Transverse colon (tissue), 4 donors: ENCODE data around the gene MSL3. TPM values are rescaled to one million over a fixed set of nuclear protein-coding genes. Genes with fewer than 3 reads are reported as not detected.

ENCODE experiments used
- DNase-seq: peaks from one replicate; pipeline ENCODE4 v3.0.0-alpha.2; 2019
- H3K27ac ChIP-seq, 4 donors: fragments of 200-600 bp; sonication (generic); 2 replicates each; pipeline ENCODE4 v1.5.1; 2016 to 2018; ENCODE audit warnings: inconsistent platforms in 4 of 4
- H3K27me3 ChIP-seq: fragments of 200-600 bp; sonication (generic); 2 replicates; pipeline ENCODE4 v1.5.1; 2017; ENCODE audit warnings: inconsistent platforms
- H3K36me3 ChIP-seq, 4 donors: fragments of 200-600 bp; sonication (generic); 2 replicates each; pipeline ENCODE4 v1.5.1; 2017 to 2019; ENCODE audit warnings: inconsistent platforms in 4 of 4
- H3K4me1 ChIP-seq, 4 donors: fragments of 200-600 bp; sonication (generic); 2 replicates each; pipeline ENCODE4 v1.5.1; 2017 to 2020; ENCODE audit warnings: inconsistent platforms in 4 of 4
- H3K4me3 ChIP-seq, 4 donors: fragments of 200-600 bp; sonication (generic); 1 replicate in 1 of 4; 2 replicates in 3 of 4; pipeline versions ENCODE4 v1.5.1 to v1.6.1; 2017 to 2019; ENCODE audit warnings: inconsistent platforms in 4 of 4
- H3K9me3 ChIP-seq, 2 donors: fragments of 200-600 bp; sonication (generic); 2 replicates each; pipeline ENCODE4 v1.5.1; 2017 to 2019; ENCODE audit warnings: inconsistent platforms in 2 of 2
- EP300 ChIP-seq: sonication (generic); formaldehyde crosslinking; IDR thresholded peaks from one replicate; pipeline ENCODE4 v1.6.1; 2017; ENCODE audit warnings: antibody characterized with exemption, low read depth
- POLR2A ChIP-seq: fragments of 450-650 bp; IDR thresholded peaks from one replicate; pipeline ENCODE4 v1.6.1; 2016; ENCODE audit warnings: antibody characterized with exemption, mild to moderate bottlenecking, moderate library complexity
- POLR2AphosphoS5 ChIP-seq, 3 donors: sonication (generic); formaldehyde crosslinking; IDR thresholded peaks; one replicate each; pipeline ENCODE4 v1.6.1; 2016; ENCODE audit warnings: antibody characterized with exemption in 3 of 3
- WGBS, 2 donors: methylation state at CpG; one replicate each; pipeline ENCODE4 v1.1.5; 2018; ENCODE audit warnings: low coverage in 1 of 2; 5-methylcytosine and 5-hydroxymethylcytosine counted together
- in situ Hi-C, 4 donors: fragments of 200-750 bp; cut with MboI; loops; one replicate each; pipeline versions ENCODE4 v1.15.0 to v1.15.1; 2017; ENCODE audit warnings: low sequenced_read_pairs in 3 of 4, low pct_ligation_motif_present in 1 of 4, low pct_unique_long_range_greater_than_20kb in 1 of 4
- intact Hi-C: fragments of 100-400 bp; cut with DNase I; formaldehyde crosslinking; loops from one replicate; pipeline ENCODE4 v1.15.1; 2023; ENCODE audit warnings: low total_unique reads
- total RNA-seq, 4 donors: library from RNA; depleted of rRNA; stranded (reverse); fragments of >200 nt; gene quantifications; one replicate each; pipeline ENCODE4 v1.1.0, GENCODE V29; 2016
- TF ChIP-seq, protein P1 (sequence below), 5 experiments: fragments of 200-600 bp in 3 of 5; fragments of 450-650 bp in 2 of 5; sonication (generic) in 3 of 5; IDR thresholded peaks; 1 replicate in 2 of 5; 2 replicates in 3 of 5; pipeline ENCODE4 v1.5.1; 2016 to 2017; ENCODE audit warnings: antibody characterized with exemption in 5 of 5, inconsistent platforms in 3 of 5, mild to moderate bottlenecking in 2 of 5, moderate library complexity in 1 of 5

Gene MSL3
- total RNA-seq, 4 donors from 2014 or later: 11.9 to 37.8 (median 25.9) TPM

DNA sequence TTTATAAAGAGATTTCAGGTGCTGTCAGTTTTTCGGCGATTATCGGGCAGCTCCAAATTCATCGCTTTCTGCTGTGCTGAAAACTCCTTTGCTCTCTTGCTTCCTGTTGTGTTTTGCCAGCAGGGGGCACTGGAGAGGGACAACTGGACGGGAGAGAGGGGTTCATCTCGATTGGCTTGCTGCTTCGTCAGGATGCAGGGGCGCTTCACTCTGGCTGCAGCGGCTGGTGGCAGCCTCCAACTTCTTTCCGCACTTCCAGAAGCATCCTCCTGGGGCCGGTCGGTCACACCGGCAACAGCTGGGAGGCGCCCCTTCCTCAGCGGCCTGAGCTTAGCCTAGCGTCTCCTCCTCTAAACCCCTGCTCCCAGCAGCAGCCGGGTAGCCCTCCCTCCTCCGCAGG is 29.5 kb downstream of the MSL3 start:
- no peaks in the 10 kb centered on the region for H3K4me1 ChIP-seq
- in situ Hi-C loops: no loop called here
- no peak for TF ChIP-seq POLR2AphosphoS5 (IDR thresholded peaks at IDR 0.05)
- TF ChIP-seq, protein P1, sequence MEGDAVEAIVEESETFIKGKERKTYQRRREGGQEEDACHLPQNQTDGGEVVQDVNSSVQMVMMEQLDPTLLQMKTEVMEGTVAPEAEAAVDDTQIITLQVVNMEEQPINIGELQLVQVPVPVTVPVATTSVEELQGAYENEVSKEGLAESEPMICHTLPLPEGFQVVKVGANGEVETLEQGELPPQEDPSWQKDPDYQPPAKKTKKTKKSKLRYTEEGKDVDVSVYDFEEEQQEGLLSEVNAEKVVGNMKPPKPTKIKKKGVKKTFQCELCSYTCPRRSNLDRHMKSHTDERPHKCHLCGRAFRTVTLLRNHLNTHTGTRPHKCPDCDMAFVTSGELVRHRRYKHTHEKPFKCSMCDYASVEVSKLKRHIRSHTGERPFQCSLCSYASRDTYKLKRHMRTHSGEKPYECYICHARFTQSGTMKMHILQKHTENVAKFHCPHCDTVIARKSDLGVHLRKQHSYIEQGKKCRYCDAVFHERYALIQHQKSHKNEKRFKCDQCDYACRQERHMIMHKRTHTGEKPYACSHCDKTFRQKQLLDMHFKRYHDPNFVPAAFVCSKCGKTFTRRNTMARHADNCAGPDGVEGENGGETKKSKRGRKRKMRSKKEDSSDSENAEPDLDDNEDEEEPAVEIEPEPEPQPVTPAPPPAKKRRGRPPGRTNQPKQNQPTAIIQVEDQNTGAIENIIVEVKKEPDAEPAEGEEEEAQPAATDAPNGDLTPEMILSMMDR (IDR thresholded peaks at IDR 0.05): peak in 4 of 5 experiments; percentile 21 to 37 (median 36)
- TF ChIP-seq POLR2A: no peak
- no peaks in the 10 kb centered on the region for H3K27me3 ChIP-seq
- H3K36me3 ChIP-seq: no peaks in the 10 kb centered on the region
- peak; percentile 50 for DNase-seq
- no peak overlapping the region for H3K27ac ChIP-seq
- intact Hi-C loops: no loop called here
- no peaks in the 10 kb centered on the region for H3K9me3 ChIP-seq
- peak overlapping the region in 1 of 4 donors; percentile 16 for H3K4me3 ChIP-seq
- WGBS, 2 donors: 52% methylated on average over 18 of the region's 18 CpGs; no CpG with 5 or more reads in 1 of the 2 donors

DNA sequence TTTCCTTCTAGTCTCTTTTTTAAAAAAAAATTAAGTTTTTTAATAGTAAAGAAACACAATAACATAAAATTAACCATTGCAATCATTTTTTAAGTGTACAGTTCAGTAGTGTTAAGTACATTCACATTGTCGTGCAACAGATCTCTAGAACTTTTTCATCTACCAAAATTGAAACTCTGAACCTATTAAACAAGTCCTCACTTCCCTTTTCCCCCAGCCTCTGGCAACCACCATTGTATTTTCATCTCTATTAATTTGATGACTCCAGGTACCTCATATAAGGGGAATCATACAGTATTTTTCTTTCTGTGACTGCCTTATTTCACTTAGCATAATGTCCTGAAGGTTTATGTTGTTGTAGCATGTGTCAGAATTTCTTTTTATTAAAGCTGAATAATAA is 31.8 kb downstream of the MSL3 start:
- in situ Hi-C loops: no loop called here
- H3K36me3 ChIP-seq: no peaks in the 10 kb centered on the region

DNA sequence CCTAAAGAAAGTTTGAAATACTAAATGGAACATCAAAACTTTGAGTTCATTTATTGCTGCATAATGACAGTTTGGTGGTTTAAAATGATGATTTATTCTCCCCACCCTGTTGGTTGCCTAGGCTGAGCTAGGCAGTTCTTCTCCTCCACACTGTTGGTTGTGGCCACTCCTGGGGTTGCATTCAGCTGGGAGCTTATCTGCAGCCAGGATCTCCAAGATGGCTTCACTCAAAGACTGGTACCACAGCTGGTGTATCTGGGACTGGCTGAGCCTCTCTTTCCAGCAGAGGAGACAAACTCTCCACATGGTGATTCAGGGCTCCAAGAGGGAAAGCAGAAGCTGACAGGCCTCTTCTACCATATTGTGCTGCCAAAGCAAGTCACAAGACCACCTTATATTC is 33.1 kb downstream of the MSL3 start:
- TF ChIP-seq EP300: no peak
- no peak for TF ChIP-seq POLR2AphosphoS5 (IDR thresholded peaks at IDR 0.05)
- TF ChIP-seq, protein P1 (IDR thresholded peaks at IDR 0.05): no peak
- TF ChIP-seq POLR2A: no peak
- Histone ChIP-seq H3K4me3 (no peak overlapping the region), H3K27me3 (no peaks in the 10 kb centered on the region), H3K27ac (no peak overlapping the region), H3K4me1 (no peaks in the 10 kb centered on the region), H3K9me3 (no peaks in the 10 kb centered on the region), H3K36me3 (no peaks in the 10 kb centered on the region)
- intact Hi-C loops (no loop called here), in situ Hi-C loops (no loop called here)
- DNase-seq: no peak

More for the DNA sequence above, 31.8 kb downstream of the MSL3 start:
- no peaks in the 10 kb centered on the region for H3K27me3 ChIP-seq
- no peak for TF ChIP-seq POLR2A
- TF ChIP-seq EP300: no peak
- TF ChIP-seq, protein P1 (IDR thresholded peaks at IDR 0.05): no peak
- no peak for TF ChIP-seq POLR2AphosphoS5 (IDR thresholded peaks at IDR 0.05)
- no peaks in the 10 kb centered on the region for H3K4me1 ChIP-seq
- no peak for DNase-seq
- intact Hi-C loops: no loop called here
- no peak overlapping the region for H3K4me3 ChIP-seq
- 57 to 69% methylated on average over 1 of the region's 1 CpG for WGBS, 2 donors
- H3K27ac ChIP-seq: no peak overlapping the region
- no peaks in the 10 kb centered on the region for H3K9me3 ChIP-seq

DNA sequence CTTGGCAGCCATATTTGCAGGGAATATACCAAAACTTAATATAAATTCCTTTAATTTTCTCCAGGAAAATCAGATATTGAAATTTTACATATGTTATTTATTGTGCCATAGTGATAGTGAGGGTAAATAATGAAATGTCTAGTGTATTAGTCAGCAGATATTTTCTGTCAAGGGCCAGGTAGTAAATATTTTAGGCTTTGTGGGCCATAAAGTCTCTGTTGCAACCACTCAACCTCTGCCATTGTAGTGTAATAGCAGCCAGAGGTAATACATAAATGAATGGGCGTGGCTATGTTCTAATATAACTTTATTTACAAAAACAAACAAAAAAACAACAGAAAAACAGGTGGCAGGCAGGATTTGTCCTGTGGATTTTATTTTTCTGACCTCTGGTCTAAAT is 33.5 kb downstream of the MSL3 start:
- in situ Hi-C loops: no loop called here
- Histone ChIP-seq H3K4me1 (no peaks in the 10 kb centered on the region), H3K4me3 (no peak overlapping the region), H3K27me3 (no peaks in the 10 kb centered on the region), H3K27ac (no peak overlapping the region), H3K36me3 (no peaks in the 10 kb centered on the region), H3K9me3 (no peaks in the 10 kb centered on the region)
- intact Hi-C loops: no loop called here
- no peak for DNase-seq
- TF ChIP-seq, protein P1 (IDR thresholded peaks at IDR 0.05): no peak
- TF ChIP-seq POLR2AphosphoS5 (IDR thresholded peaks at IDR 0.05) (no peak), POLR2A (no peak), EP300 (no peak)
- WGBS, 2 donors: 51 to 100% methylated on average over 1 of the region's 1 CpG
